C4-2B (cell line): ENCODE results near the gene SYT1.

ENCODE experiments used
- H3K27ac ChIP-seq: fragments of 450-650 bp; 2 replicates; pipeline ENCODE4 v1.5.1; 2017
- ZFX ChIP-seq: fragments of 450-650 bp; IDR thresholded peaks from 2 replicates; pipeline ENCODE4 v1.6.1; 2017
- TF ChIP-seq, protein P1 (sequence below): fragments of 450-650 bp; conservative IDR thresholded peaks from 2 replicates; pipeline ENCODE4 v1.5.1; 2017; ENCODE audit warnings: mild to moderate bottlenecking

SYT1 gene

DNA sequence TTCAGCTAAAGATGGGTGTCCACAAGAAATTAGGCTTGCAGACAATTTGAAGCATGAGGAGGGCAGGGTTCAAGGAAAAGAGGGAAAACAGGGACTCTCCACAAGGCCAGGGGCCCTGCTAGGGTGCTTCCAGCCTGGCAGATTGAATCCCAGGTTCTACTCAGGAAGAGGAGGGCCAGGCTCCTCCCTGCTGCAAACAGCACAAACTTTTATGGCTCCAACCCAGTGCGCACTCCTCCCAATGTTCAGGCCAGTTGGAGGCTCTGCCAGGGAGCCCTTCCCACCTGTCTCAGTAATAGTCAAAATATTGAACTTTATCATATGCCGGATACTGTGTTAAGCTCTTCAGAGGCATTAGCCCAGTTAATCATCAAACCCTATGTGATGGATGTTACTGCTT is 244.4 kb downstream of the SYT1 start:
- H3K27ac ChIP-seq, result no peak overlapping the region
- TF ChIP-seq, protein P1, sequence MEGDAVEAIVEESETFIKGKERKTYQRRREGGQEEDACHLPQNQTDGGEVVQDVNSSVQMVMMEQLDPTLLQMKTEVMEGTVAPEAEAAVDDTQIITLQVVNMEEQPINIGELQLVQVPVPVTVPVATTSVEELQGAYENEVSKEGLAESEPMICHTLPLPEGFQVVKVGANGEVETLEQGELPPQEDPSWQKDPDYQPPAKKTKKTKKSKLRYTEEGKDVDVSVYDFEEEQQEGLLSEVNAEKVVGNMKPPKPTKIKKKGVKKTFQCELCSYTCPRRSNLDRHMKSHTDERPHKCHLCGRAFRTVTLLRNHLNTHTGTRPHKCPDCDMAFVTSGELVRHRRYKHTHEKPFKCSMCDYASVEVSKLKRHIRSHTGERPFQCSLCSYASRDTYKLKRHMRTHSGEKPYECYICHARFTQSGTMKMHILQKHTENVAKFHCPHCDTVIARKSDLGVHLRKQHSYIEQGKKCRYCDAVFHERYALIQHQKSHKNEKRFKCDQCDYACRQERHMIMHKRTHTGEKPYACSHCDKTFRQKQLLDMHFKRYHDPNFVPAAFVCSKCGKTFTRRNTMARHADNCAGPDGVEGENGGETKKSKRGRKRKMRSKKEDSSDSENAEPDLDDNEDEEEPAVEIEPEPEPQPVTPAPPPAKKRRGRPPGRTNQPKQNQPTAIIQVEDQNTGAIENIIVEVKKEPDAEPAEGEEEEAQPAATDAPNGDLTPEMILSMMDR, result no peak
- TF ChIP-seq ZFX, result no peak

DNA sequence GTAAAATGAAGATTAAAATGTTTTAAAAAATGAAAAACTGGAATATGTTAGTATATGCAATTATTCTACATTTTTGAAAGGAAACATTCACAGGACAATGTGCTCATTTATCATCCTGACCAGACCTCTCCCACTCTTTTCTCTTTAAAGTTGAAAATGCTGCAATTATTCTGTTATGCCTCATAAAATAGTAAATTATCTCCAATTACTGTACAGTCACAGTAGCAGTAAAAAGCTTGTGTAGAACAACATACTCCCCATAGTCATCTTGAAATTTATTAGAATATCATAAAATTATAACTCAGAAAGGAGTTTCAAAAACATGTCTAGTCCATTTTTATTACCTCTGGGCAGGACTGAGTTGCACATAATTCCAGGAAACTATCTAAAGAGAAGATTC is 250.3 kb downstream of the SYT1 start:
- TF ChIP-seq, protein P1, result no peak
- TF ChIP-seq ZFX, result no peak
- H3K27ac ChIP-seq, result no peak overlapping the region

DNA sequence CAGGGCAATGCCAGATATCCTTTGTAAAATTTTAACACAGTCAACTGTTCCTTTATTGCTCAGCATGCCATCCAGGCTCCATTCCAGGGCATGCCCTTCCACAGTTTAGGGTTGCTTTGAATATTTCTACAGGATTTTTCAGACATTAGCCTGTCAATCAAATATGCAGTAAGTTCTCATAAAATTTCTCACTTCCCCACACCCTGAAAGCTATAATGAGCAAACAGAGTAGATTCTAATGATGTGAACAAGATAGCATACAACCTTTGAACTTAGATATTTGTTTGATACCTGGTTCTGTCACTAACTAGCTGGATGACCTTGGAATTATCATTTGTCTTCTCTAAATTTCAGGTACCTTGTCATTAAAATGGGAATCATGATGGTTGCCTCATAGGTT is 251.2 kb downstream of the SYT1 start:
- H3K27ac ChIP-seq, result no peak overlapping the region
- no peak for TF ChIP-seq ZFX
- TF ChIP-seq, protein P1, result no peak

DNA sequence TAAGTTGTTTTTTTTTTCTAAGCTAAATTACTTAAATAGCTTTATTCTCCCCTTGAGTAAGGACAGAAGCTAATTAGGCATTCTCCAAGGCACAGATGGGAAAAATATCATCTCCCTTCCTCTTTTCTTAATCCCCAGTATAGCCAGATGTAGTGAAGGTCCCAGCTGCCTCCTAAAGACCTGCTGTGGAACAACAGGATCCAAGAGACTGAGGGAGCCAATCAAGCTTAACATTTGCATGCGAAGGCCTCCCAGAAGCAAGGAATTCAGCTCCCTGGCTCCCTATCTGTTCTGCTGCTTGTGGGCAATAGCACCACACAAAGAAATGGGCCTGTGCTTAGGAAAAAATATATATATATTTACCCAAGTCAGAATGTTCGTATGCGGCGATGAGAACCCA is 255.2 kb downstream of the SYT1 start:
- no peak overlapping the region for H3K27ac ChIP-seq
- TF ChIP-seq, protein P1, result no peak
- no peak for TF ChIP-seq ZFX

DNA sequence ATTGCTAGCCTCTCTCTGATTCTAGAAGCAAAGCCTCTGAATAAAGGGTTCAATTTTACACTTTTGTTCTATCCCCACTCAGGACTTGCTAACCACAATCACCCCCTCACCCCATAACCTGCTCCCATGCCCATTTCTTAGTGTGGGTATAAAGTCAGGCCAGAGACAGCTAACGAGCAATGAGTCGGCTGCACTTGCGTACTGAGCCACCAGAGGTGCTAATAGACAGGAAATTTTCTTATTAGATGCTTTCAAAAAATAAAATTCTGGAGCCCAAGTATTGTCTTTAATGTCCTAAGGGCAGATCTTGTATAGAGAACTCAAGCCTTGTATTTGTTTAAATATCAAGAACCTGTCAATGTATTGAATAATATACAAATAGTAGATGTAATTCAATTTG is 256.9 kb downstream of the SYT1 start:
- TF ChIP-seq ZFX, result no peak
- TF ChIP-seq, protein P1, result peak; percentile 59
- H3K27ac ChIP-seq, result no peak overlapping the region

DNA sequence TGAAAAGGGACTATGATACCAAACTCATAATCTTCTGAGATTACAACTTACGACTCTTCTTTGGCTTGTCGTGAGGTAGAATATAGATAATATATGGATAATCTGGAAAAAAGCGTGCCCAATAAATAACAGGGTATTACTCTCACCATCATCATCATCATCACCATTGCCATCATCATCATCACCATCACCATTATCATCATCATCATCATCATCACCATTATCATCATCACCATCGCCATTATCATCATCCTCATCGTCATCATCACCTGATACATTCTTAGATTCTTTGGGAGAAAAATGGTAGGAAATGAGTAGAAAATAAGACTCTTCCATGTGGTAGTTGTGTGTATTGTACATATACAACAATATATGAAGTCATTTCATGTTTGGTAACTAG is 259.8 kb downstream of the SYT1 start:
- H3K27ac ChIP-seq, result no peak overlapping the region
- TF ChIP-seq, protein P1, result no peak
- no peak for TF ChIP-seq ZFX

DNA sequence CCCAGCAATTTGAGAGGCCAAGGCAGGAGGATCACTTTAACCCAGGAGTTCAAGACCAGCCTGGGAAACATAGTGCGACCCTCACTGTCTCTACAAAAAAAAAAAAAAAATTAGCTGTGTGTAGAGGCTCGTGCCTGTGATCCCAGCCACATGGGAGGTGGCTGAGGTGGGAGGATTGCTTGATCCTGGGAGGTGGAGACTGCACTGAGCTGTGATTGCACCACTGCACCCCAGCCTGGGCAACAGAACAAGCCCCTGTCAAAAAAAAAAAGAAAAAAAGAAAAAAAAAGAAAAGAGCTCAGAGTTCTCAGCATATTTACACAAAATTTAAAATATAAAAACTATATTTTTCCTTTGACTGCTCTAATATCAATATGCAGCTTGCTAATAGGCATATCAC is 260.8 kb downstream of the SYT1 start:
- TF ChIP-seq, protein P1, result no peak
- TF ChIP-seq ZFX, result no peak
- no peak overlapping the region for H3K27ac ChIP-seq
